ENCODE results near the gene DEF6.
A peak's percentile ranks its signal among the peaks of the same experiment; 100 is the strongest.
"Not testable (repeated sequence)": the region's sequence is repeated elsewhere in the genome, so short reads cannot be mapped to it uniquely, and the experiment has no call there.

The DEF6 gene

DNA sequence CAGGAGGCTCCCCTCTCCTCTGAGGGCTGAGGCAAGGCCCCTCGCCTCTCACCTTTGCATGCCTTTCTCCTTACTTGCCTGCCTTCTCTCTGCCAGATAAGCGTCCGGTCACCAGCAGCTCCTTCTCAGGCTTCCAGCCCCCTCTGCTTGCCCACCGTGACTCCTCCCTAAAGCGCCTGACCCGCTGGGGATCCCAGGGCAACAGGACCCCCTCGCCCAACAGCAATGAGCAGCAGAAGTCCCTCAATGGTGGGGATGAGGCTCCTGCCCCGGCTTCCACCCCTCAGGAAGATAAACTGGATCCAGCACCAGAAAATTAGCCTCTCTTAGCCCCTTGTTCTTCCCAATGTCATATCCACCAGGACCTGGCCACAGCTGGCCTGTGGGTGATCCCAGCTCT, 23.5 kb downstream of the DEF6 start:
- Histone ChIP-seq H3K36me3 (ENCODE audit: insufficient read depth, low read length) (peaks cover 63% of the 10 kb centered on the region; the same call in 1 of the 2 replicates), H3K79me2 (ENCODE audit: insufficient read depth, low read length) (peaks cover 17% of the 10 kb centered on the region; the same call in 1 of the 2 replicates), H3K9me3 (ENCODE audit: insufficient read depth, low read depth, low read length) (no peaks in the 10 kb centered on the region), H3K9ac (ENCODE audit: low read depth, low read length, poor library complexity, severe bottlenecking) (no peak overlapping the region), H3F3A (ENCODE audit: low read depth) (no peaks in the 10 kb centered on the region), H3K27me3 (ENCODE audit: insufficient read depth, low read length, poor library complexity, severe bottlenecking) (no peaks in the 10 kb centered on the region), H4K20me1 (ENCODE audit: insufficient read depth, low read length, poor library complexity, severe bottlenecking) (no peaks in the 10 kb centered on the region), H3K4me3 (ENCODE audit: low read length, poor library complexity, severe bottlenecking) (no peak overlapping the region), H3K4me2 (ENCODE audit: low read depth, low read length, poor library complexity, severe bottlenecking) (no peak overlapping the region), H3K9me2 (replicated peaks; ENCODE audit: low read depth, low read length) (no peaks in the 10 kb centered on the region), H3K4me1 (ENCODE audit: insufficient read depth, low read length, poor library complexity, severe bottlenecking) (no peaks in the 10 kb centered on the region), H2AFZ (ENCODE audit: low read length) (no peak overlapping the region)
- TF ChIP-seq, protein P1, sequence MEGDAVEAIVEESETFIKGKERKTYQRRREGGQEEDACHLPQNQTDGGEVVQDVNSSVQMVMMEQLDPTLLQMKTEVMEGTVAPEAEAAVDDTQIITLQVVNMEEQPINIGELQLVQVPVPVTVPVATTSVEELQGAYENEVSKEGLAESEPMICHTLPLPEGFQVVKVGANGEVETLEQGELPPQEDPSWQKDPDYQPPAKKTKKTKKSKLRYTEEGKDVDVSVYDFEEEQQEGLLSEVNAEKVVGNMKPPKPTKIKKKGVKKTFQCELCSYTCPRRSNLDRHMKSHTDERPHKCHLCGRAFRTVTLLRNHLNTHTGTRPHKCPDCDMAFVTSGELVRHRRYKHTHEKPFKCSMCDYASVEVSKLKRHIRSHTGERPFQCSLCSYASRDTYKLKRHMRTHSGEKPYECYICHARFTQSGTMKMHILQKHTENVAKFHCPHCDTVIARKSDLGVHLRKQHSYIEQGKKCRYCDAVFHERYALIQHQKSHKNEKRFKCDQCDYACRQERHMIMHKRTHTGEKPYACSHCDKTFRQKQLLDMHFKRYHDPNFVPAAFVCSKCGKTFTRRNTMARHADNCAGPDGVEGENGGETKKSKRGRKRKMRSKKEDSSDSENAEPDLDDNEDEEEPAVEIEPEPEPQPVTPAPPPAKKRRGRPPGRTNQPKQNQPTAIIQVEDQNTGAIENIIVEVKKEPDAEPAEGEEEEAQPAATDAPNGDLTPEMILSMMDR (conservative IDR thresholded peaks at IDR 0.05; ENCODE audit: low read length) = no peak

DNA sequence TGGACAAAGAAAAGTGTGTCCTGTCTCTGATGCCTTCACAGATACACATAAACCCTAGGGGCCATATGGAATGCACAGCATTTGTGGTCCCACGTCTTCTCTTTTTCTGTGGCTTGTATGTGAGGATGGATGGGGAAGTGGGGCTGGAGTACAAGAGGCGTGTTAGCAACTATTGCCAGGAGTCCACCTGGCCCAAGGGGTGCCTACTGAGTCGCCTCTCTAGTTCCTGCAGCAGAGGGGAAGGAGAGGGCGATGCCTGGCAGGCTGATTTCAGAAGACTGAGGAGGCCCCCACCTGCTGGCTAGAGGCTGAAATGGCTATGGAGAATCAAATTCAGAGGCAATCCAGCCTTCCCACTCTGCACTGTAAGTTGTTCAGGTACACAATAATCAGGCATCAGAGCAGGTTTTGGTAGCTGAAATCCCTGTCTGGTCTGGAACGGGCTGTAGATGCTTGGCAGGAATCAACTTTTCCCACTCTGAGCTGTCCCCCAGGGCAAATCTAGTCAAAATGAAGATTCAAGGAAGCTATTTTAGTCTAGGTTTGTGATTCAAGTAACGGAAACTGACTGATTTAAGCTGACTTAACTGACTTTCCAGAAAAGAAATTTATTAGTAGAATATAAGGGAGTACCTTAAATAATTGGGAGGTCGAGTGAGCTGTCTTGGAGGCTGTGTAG, 29.9 kb downstream of the DEF6 start:
- H3K4me3 ChIP-seq (ENCODE audit: low read length, poor library complexity, severe bottlenecking) = no peak overlapping the region
- peak overlapping the region; percentile 41 for H3K9ac ChIP-seq (ENCODE audit: low read depth, low read length, poor library complexity, severe bottlenecking)
- no peak for TF ChIP-seq EZH2phosphoT487 (IDR thresholded peaks at IDR 0.05; ENCODE audit: borderline replicate concordance)
- TF ChIP-seq, protein P1 (conservative IDR thresholded peaks at IDR 0.05; ENCODE audit: low read length) = peak; percentile 82
- H3F3A ChIP-seq (ENCODE audit: low read depth) = no peaks in the 10 kb centered on the region
- peaks cover 9% of the 10 kb centered on the region for H3K4me1 ChIP-seq (ENCODE audit: insufficient read depth, low read length, poor library complexity, severe bottlenecking)
- no peaks in the 10 kb centered on the region for H3K27me3 ChIP-seq (ENCODE audit: insufficient read depth, low read length, poor library complexity, severe bottlenecking)
- no peak overlapping the region for H2AFZ ChIP-seq (ENCODE audit: low read length)
- H3K4me2 ChIP-seq (ENCODE audit: low read depth, low read length, poor library complexity, severe bottlenecking) = peak overlapping the region; percentile 38
- H3K9me3 ChIP-seq (ENCODE audit: insufficient read depth, low read depth, low read length) = 0 out of 2 replicates have a peak, but pooled peaks cover 3% of the 10 kb centered on the region
- H4K20me1 ChIP-seq (ENCODE audit: insufficient read depth, low read length, poor library complexity, severe bottlenecking) = no peaks in the 10 kb centered on the region
- H3K79me2 ChIP-seq (ENCODE audit: insufficient read depth, low read length) = no peaks in the 10 kb centered on the region
- no peaks in the 10 kb centered on the region for H3K9me2 ChIP-seq (replicated peaks; ENCODE audit: low read depth, low read length)
- peaks cover 3% of the 10 kb centered on the region; the same call in 1 of the 2 replicates for H3K36me3 ChIP-seq (ENCODE audit: insufficient read depth, low read length)

DNA sequence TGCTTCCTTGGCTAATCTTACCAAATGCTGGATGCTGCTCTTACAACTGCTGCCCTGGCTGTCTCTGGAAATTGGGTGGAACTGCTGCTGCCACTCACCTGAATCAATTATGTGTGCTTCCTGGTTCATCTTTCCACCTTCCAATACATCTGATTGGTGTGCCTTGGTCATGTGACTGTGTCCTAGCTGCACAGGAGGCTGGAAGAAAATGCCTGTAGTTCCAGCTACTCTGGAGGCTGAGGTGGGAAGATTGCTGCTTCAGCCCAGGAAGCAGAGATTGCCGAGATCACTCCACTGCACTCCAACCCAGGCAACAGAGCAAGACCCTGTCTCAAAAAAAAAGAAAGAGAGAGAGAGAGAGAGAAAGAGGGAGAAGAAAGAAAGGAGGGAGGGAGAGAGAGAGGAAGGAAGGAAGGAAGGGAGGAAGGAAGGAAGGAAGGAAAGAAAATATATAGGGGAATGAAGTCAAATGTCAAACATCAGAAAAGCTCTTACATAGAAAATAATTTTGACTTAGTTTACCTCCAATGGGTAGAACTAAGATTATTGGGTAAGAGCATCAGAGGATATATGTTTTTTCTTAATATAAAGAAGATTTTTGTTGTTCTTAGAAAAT, 30.6 kb downstream of the DEF6 start:
- Histone ChIP-seq H3F3A (ENCODE audit: low read depth) (no peaks in the 10 kb centered on the region), H3K27me3 (ENCODE audit: insufficient read depth, low read length, poor library complexity, severe bottlenecking) (no peaks in the 10 kb centered on the region), H3K4me1 (ENCODE audit: insufficient read depth, low read length, poor library complexity, severe bottlenecking) (peaks cover 9% of the 10 kb centered on the region), H3K79me2 (ENCODE audit: insufficient read depth, low read length) (no peaks in the 10 kb centered on the region), H3K9me3 (ENCODE audit: insufficient read depth, low read depth, low read length) (0 out of 2 replicates have a peak, but pooled peaks cover 3% of the 10 kb centered on the region), H3K4me3 (ENCODE audit: low read length, poor library complexity, severe bottlenecking) (no peak overlapping the region), H4K20me1 (ENCODE audit: insufficient read depth, low read length, poor library complexity, severe bottlenecking) (no peaks in the 10 kb centered on the region), H3K4me2 (ENCODE audit: low read depth, low read length, poor library complexity, severe bottlenecking) (no peak overlapping the region), H3K9ac (ENCODE audit: low read depth, low read length, poor library complexity, severe bottlenecking) (no peak overlapping the region), H2AFZ (ENCODE audit: low read length) (no peak overlapping the region), H3K9me2 (replicated peaks; ENCODE audit: low read depth, low read length) (no peaks in the 10 kb centered on the region), H3K36me3 (ENCODE audit: insufficient read depth, low read length) (no peaks in the 10 kb centered on the region; the same call in 1 of the 2 replicates)
- no peak for TF ChIP-seq EZH2phosphoT487 (IDR thresholded peaks at IDR 0.05; ENCODE audit: borderline replicate concordance)
- TF ChIP-seq, protein P1 (conservative IDR thresholded peaks at IDR 0.05; ENCODE audit: low read length) = no peak

DNA sequence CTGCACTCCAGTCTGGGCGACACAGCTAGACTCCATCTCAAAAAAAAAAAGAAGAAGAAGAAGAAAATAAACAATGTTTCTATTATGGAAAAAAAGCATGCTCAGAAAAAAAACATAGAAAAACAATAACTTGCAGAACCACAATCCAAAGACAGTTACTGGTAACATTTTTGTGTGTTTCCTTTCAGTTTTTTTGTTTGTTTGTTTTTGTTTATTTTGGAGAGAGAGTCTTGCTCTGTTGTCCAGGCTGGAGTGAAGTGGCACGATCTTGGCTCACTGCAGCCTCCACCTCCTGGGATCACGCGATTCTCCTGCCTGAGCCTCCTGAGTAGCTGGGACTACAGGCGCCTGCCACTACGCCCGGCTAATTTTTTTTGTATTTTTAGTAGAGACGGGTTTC, 31.3 kb downstream of the DEF6 start:
- not testable (repeated sequence) for H2AFZ ChIP-seq (ENCODE audit: low read length); H3K4me3 ChIP-seq (ENCODE audit: low read length, poor library complexity, severe bottlenecking); H4K20me1 ChIP-seq (ENCODE audit: insufficient read depth, low read length, poor library complexity, severe bottlenecking); H3K9ac ChIP-seq (ENCODE audit: low read depth, low read length, poor library complexity, severe bottlenecking); H3K36me3 ChIP-seq (ENCODE audit: insufficient read depth, low read length); H3K79me2 ChIP-seq (ENCODE audit: insufficient read depth, low read length); H3K27me3 ChIP-seq (ENCODE audit: insufficient read depth, low read length, poor library complexity, severe bottlenecking); H3K4me1 ChIP-seq (ENCODE audit: insufficient read depth, low read length, poor library complexity, severe bottlenecking); H3K9me3 ChIP-seq (ENCODE audit: insufficient read depth, low read depth, low read length); H3K4me2 ChIP-seq (ENCODE audit: low read depth, low read length, poor library complexity, severe bottlenecking); H3K9me2 ChIP-seq (replicated peaks; ENCODE audit: low read depth, low read length); H3F3A ChIP-seq (ENCODE audit: low read depth)

All from Loucy (cell line).